GM18909 (cell line): Measurements from ENCODE around the gene SETD3.

Experiments used
- ATAC-seq: cut with Tn5 transposase; IDR thresholded peaks from one replicate; pipeline ENCODE4 v1.9.1; 2021; ENCODE audit warnings: mild to moderate bottlenecking; ENCODE audit not compliant: unreplicated experiment, poor library complexity

The SETD3 gene

DNA sequence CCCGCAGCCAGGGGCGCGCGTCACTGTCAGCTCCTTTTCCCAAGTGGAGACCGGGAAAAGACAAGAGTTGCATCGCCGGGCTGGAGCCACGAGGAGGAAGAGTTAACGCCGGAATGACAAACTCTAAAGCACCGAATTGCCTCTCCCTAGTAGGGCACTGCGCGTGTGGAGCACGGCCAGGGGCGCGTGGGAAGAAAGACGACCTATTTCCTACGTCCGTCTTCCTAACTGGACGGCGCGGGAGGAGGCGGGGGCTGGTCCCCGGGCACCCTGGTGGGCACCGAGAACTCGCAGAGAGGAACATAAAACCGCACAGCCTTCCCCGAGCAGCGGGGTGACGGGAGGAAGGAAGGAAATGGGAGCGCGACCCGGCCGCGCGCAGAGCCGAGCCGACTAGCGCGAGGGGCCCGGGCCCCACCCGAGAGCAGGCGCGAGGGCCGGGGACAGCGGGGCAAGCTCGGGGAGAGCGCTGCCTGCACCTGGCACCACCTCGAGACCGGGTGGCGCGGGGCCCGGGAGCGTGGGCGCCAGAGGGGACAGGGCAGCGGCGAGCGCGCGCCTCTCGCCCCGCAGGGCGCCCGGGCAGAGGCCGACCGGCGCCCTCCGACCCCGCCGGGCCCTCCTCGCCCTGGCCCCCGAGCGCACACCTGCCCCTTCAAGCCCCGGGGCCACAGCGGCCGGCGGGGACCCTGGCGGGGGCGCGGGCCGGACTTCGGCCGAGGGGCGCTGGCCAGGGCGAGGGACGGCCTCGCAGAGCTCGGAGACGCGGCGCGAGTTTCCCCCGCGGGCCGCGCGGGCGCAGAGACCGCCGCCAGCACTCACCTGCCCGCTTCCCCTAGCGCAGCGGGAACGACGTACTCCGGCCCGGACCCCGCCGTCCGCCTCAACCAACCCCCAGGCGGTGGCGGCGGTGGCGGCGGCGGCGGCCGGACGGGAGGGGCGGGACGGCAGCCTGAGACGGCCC lies at the start of gene SETD3:
TSS of gene SETD3 (minus strand) at position 954 of the 964 bp plus-strand sequence. CDS start 15,054 bp downstream, outside the sequence.
- ATAC-seq = peak; percentile 10

DNA sequence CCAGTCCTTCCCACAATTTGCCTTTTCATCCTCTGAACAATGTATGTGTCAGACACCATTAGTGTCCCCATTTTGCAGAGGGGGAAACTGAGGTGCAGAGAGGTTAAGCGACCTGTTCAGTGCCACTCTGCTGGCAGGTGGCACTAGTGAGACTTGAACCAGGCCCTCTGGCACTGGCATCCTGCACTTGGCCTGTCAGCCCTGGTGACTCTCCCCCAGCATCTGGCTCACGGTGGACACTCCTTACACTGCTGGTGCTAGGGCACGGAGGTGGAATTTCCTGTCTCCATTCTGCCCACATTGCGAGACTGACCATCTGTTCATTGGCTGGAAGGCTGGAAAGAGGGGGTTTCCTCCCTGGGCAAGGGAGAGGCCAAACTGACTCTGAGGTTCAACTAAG lies 49.2 kb upstream of the SETD3 start:
- ATAC-seq = no peak

DNA sequence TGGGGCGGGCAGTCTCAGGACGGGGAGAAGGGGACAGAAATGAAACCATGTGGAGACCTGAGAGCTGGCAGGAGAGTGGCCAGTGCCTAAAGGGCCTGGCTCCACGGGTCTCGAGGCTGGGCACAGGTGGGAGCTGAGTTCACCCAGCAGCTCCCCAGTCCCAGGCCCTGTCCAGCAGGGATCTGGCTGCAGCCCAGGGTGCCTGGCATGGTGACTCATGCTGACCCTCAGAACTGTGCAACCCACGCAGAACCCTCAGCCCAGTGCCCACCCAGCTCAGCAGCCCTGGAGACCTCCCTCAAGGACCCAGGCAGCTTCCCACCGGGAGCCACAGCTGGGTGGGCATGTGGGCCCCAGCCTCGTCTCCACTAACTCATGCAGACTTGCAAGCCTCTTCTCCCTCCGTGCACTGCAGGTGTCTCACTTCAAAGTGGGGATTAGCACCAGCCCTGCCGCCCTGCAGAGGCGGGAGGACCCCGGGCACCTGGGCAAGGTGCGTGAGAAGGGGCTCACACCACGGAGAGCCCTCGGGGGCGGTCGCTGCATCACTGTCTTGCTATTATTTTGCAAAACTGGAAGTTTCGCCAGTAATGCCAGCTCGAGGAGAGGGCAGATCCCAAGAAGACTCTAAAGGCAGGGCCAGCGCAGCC lies 46.9 kb upstream of the SETD3 start:
- no peak for ATAC-seq

DNA sequence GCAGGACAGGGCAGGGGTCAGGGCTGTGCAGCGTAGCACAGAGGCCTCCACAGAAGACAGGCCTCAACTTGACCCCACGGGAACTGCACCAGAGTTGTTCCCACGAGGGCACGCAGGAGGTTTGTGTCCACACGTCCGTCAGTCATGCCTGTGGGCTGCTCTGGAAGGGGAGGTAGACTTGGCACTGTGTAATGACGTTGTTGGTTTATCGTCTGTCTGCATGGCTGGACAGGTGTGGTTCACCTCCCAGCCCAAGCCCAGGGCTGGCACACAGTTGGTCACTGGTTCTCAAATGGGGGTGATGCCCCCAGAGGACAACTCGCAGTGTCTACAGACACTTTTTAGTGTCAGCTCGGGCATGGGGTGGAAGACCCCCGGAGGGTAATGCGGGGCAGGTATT lies 46.4 kb upstream of the SETD3 start:
- ATAC-seq = no peak

DNA sequence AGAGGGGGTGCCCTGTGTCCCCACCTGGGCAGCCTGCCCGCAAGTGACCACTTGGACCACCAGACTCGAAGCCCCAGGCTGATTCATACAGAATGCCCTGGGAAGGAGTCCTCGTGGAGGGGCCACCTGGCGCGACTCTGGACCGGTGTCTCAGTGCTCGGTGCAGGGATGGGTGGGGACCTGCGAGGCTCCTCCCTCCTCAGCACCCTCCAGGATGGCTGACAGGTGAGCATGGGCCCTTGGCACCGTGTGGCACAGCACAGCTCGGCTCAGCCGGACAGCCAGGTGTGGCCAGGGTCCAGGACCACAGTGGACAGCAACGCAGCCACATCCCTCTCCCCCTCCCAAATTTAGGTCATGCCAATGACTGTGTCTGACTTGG lies 45.0 kb upstream of the SETD3 start:
- ATAC-seq = no peak

DNA sequence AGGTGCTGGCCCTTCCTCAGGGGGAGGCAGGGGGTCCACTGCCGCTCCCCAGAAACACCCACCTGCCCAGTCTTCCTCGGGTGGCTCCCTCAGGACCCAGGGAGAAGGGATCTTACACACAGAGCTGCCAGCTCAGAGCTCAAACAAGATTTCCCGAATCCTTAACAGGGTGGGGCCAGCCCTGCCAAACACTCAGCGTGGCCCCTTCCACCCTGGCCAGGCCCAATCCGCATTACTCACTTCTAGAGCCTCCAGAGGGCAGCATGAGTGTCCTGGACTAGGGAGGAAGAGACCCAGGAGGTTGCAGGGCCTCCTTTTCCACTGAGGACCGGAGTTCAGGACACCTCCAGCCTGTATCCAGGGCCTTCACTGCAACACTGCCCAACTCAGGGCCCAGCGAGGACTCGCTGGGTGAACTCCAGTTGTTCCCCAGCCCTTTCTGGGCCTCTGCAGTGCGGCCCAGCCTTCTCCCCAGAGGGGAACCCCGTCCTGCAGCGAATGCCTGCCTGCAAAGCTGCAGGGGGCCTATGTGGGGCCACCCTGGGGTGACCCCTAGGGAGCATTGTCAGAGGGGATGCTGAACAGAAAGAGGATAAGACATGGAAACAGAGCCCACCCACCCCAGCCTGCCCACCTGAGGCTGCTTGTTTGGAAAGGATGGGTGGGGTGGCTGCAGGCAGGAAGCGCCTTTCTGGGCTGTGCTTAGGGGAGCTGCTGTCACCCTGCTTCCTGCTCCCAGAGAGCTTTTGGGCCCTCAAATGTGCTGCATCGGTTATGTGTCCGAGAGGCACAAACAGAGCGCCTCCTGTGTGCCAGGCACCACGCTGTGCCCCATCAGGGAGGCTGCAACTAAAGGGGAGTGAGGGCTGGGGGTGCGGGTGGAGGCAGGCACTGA lies 44.4 kb upstream of the SETD3 start:
- no peak for ATAC-seq

DNA sequence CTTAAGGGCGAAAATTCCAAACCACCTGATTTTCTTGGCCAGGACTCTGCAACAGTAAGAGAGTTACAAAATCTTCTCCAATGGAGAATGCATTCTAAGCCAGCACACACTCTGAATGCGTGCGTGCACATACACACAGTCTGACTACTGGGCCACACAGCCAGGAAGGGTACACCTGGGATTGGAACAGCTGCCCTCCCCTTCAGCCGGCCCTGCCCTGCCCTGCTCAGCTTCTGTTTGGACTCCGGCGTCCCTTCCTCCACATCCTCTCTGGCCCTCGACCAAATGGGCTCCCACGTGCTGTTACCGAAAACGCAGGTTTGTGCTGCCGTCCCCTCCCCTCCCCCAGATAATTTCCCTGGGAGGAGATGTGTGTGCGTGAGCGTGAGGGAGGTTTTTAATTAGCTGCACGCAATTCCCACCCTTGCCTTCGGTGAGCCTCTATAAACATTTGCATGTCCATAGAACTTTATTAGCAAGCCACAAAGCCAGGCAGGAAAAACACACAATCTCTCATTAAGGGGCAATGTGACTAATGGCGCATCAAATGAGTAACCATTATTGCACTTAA lies 43.5 kb upstream of the SETD3 start:
- no peak for ATAC-seq

DNA sequence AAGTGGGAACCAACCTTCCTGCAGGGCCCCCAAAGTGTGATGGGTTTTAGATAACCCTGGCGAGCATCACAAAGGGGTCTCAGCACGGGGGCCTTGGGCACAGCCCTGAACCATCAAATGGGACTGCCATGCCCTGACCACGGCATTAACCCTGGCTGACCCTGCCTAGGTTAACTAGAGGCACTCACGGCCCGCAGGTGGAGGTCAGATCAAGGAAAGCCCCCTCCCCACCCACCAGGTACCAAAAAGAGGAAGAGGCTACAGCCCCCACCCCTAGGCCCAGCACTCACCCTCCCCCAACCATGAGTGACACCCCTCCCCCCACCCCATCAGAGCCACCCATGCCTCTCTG lies 43.0 kb upstream of the SETD3 start:
- no peak for ATAC-seq

DNA sequence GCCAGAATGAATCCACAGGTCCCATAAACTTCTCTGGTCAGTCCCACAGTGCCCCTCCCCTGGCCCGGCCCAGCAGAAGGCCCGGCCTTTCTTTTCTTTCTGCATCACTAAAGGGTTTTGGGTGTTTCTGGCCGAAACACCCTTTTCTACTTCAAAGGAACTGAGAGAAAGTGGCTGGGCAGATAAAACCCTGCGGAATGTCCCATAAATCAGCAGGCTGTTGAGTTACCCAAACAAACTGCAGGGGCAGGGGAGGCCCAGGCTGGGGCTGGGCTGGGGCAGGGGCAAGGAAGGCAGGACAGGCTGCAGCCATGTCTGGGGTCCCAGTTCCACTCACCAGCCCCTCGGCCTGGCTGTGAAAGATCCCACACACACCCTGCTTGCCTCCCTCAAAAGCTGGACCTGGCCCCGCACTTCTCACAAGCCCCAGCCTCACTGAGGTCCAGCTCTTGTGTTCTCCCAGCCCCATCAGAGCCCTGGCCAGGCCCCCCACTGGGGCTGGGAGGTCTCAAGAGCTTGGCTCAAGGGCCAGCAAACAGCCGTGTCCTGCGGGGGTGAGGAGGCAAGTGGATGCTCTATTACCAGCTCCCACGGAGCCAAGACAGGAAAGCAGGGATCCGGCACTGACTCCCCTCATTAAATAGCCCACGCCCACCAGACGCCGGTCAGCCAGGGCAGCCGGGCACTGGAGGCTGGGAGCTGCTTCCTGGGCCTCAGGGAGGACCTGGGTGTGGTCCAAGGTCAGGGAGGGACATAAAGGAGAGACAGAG lies 42.5 kb upstream of the SETD3 start:
- ATAC-seq = no peak

DNA sequence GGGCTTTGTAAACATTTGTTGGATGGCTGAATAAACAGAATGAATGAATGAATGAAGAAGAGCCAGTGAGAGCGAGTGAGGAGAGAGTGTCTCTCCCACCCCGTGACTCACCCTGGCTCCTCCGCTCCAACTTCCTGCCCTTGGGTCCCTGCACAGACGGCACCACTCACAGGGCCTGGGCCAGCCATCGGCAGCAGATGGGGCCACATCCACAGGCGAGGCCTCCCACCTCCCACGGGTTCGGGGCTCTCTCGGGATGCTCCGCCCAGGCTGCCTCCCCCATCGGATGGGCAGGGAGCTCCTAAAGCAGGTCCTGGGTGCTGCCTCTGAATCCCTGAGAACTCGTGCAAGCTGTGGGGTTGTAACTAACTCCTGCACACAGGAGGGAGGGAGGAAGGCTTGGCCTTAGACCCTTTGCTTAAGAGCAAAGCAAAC lies 41.8 kb upstream of the SETD3 start:
- no peak for ATAC-seq

DNA sequence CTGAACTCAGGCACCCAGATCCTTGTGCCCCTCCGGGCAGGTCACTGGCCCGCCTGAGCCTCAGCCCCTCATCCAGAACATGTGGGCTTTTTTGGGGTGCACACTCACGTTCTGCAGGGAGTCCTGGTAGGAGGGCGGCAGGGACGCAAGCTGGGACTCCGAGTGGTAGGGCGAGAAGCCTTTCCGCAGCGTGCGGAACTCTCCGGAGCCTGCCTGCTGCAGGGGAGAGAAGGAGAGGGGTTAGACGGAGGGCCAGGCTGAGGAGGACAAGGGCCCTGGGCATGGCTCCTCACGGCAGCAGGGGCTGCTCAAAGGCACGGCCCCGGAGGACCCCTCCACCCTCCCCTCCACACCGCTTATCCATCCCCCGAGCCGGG lies 41.4 kb upstream of the SETD3 start:
- no peak for ATAC-seq

DNA sequence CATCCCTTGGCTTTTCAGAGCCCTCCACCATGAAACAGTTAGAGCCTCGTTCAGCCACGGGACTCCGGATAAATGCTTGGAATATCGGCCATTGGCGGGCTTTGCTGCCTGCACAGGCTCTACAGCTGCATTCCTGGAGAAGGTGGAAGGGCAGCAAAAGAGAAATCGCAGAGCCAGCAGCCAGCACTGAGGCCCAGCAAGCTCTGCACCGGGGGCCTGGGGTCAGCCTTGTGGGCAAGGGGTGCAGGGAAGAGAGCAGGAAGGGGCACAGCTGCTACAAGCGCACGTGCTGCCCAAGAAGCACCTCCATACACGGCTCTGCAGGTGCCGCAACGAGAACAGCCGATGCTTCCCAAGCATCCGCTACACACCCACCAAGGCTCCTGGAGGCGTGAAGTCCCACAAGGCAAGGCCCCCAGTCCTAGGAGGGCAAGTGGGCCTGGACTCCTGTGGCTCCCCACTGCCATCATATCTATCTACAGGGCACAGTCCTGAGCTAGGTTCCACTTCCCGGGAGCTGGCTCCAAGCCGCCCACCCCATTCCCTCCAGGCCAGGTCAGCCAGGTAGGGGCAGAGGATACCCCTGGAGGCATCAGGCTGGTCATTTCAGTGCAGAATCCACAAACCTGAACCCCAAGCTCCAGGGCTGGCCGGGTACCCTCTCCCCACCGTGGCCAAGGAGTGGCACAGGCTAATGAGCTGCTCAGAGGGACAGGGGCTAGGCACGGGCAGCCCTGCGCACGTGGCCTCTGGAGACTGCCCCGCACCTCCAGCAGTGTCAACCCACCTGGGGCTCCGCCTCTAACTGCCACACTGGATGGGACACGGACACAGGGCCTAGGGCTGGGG lies 40.7 kb upstream of the SETD3 start:
- no peak for ATAC-seq

DNA sequence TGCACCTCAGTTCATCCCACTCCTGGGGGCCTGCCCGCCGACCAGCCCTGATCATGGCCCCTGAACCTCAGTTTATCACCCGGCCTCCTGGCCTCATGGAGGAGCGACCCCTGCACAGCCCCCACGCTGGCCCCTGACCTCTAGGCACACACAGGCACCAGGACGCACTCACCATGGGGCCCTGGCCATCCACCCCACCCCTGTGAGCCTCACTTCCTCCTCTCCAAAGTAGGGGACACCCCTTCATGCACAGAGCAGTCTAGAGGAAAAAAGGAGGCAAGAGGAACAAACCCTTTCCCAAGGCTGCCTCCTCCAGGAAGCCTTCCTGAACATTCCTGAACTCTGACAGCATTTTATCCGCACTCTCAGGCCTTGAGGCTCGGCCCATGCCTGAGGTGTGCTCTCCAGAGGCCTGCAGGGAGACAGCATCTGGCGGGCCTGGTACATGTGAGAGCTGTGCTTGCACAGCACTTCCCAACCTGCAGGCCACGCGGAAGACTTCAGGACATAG lies 40.0 kb upstream of the SETD3 start:
- ATAC-seq = no peak

DNA sequence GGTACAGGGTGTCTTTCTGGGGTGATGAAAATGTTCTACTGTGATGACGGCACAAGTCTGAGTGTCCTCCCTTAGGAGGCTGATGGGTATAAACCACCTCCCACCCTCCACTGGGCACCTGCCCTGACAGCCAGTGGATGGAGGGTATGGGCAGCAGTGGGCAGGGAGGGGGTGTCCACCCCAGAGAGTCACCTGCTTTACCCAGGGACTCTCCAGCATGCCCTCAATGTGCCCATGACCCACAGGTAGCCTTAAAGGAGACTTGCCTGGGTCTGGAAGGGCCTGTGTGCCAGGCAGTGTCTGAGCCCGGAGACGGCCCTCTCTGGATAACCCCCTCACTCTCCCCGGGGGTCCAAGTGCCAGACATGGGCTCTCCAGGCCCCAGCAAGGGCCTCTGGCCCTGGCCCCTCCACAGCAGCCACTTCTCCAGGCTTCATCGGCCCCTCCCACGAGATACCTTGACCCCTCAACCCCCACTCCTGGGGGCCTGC lies 39.3 kb upstream of the SETD3 start:
- ATAC-seq = no peak

DNA sequence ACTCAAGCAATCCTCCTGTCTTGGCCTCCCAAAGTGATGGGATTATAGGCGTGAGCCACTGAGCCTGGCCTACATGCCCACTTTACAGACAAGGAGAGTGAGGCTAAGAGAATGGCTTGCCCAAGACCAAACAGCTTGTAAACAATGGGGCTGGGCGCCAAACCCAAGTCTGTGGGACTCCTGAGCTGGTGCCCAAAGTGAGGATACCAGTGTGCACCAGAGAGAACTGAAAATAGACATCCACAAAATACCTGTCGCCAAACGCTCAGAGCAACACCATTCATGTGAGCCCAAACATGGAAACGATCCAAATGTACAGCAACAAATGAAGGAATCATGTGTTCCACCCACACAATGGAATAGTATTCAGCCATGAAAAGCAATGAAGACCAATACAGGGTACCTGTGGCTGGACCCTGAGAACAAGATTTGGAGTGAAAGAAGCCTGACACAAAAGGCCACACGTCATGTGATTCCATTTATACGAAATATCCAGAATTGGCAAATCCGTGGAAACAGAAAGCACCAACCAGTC lies 38.8 kb upstream of the SETD3 start:
- ATAC-seq = no peak

DNA sequence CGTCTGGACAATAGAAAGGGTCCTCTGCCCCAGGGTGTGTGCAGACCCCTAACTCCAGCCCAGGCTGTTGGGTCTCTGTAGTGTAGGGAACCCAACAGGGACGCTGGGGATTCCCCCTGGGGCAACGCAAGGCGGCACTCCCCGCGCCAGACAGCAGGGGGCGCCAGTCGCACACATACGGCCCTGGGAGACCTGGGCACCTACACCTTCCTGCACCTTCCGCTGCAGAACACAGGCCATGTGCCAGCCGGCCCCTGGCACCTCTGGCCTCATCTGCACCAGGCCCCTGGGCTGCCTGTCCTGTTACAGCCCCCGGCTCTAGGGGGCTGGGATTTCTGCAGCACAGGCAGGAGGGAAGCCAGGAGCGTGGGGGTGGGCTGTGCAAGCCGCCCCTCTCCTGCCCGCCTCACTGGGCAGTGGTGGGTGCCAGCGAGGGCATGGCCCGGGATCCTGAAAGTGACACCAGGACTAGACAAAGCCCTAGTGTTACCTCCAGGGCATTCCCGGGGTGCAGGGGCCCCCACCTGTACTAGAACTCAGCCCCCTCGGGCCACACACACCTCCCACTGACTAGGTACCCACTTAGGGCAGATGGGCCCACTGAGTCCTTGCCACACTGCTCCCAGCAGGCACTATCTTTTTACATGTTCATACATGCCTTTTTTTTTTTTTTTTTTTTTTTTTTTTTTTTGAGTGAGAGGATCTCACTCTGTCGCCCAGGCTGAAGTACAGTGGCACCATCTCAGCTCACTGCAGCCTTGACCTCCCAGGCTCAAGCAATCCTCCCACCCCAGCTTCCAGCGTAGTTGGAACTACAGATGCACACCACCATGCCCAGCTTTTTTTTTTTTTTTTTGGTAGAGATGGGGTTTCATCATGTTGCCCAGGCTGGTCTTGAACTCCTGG lies 38.0 kb upstream of the SETD3 start:
- ATAC-seq = peak; percentile 75
